Thyroid gland (tissue), 4 donors: ENCODE data around the gene SLC35B2. TPM values are rescaled to one million over a fixed set of nuclear protein-coding genes. Genes with fewer than 3 reads are reported as not detected.

ENCODE experiments used
- DNase-seq, 2 donors: peaks; one replicate each; pipeline ENCODE4 v3.0.0-alpha.2; 2019
- H3K27ac ChIP-seq, 3 donors: fragments of 200-600 bp; sonication (generic); 1 replicate in 2 of 3; 2 replicates in 1 of 3; pipeline ENCODE4 v1.5.1; 2016 to 2019; ENCODE audit warnings: mild to moderate bottlenecking in 1 of 3, moderate library complexity in 1 of 3
- H3K27me3 ChIP-seq: fragments of 200-600 bp; sonication (generic); one replicate; pipeline ENCODE4 v1.5.1; 2019
- H3K36me3 ChIP-seq, 2 donors: fragments of 200-600 bp; sonication (generic); one replicate each; pipeline ENCODE4 v1.5.1; 2016 to 2019
- H3K4me1 ChIP-seq, 2 donors: fragments of 200-600 bp; sonication (generic); one replicate each; pipeline ENCODE4 v1.5.1; 2017 to 2019
- H3K4me3 ChIP-seq, 3 donors: fragments of 200-600 bp; sonication (generic); replicated peaks in 1 of 3; 1 replicate in 2 of 3; 2 replicates in 1 of 3; pipeline ENCODE4 v1.5.1; 2016; ENCODE audit warnings: mild to moderate bottlenecking in 1 of 3
- H3K9me3 ChIP-seq: fragments of 200-600 bp; sonication (generic); one replicate; pipeline ENCODE4 v1.5.1; 2017
- POLR2A ChIP-seq, 2 donors: fragments of 450-650 bp; IDR thresholded peaks; one replicate each; pipeline ENCODE4 v1.6.1; 2017; ENCODE audit warnings: antibody characterized with exemption in 2 of 2, mild to moderate bottlenecking in 2 of 2, moderate library complexity in 1 of 2
- WGBS, 2 donors: methylation state at CpG; one replicate each; pipeline ENCODE4 v1.1.5; 2017; 5-methylcytosine and 5-hydroxymethylcytosine counted together
- intact Hi-C: fragments of 100-400 bp; cut with DNase I; formaldehyde crosslinking; loops from one replicate; pipeline ENCODE4 v1.15.1; 2023
- total RNA-seq, 4 donors: library from RNA; depleted of rRNA; stranded (reverse); fragments of >200 nt; gene quantifications; one replicate each; pipeline ENCODE4 v1.2.3, GENCODE V29; 2016
- TF ChIP-seq, protein P1 (sequence below), 6 experiments: fragments of 200-600 bp in 3 of 6; fragments of 450-650 bp in 3 of 6; sonication (generic) in 3 of 6; IDR thresholded peaks; one replicate each; pipeline ENCODE4 v1.5.1; 2016 to 2019; ENCODE audit warnings: antibody characterized with exemption in 6 of 6, mild to moderate bottlenecking in 2 of 6, inconsistent platforms in 1 of 6, moderate library complexity in 1 of 6

Gene SLC35B2
- total RNA-seq, 4 donors from 2014 or later, result 28.5 to 46.5 (median 41.8) TPM

DNA sequence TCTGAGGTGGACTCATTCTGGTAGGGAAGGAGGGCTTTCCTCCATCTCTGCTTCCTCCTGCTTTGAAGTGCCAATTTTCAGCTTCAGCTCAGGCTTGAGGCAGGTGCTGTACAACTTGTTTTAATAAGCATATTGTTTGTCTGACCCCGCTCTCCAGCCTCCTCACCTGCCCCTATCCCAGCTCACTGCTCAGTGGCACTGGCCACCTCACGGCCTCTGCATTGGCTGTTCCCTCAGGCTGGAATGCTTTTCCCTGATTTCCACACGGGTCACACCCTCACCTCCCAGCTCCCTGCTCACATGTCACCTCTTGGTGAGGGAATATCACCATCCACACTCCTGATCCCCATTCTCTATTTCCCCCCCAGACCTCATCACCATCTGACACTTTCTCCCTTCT is 41.5 kb upstream of the SLC35B2 start:
- H3K27me3 ChIP-seq, result peaks cover 13% of the 10 kb centered on the region
- H3K4me1 ChIP-seq, result peaks cover 6 to 12% of the 10 kb centered on the region in 2 donors
- H3K4me3 ChIP-seq, result no peak overlapping the region
- intact Hi-C loops, result no loop called here
- TF ChIP-seq, protein P1, sequence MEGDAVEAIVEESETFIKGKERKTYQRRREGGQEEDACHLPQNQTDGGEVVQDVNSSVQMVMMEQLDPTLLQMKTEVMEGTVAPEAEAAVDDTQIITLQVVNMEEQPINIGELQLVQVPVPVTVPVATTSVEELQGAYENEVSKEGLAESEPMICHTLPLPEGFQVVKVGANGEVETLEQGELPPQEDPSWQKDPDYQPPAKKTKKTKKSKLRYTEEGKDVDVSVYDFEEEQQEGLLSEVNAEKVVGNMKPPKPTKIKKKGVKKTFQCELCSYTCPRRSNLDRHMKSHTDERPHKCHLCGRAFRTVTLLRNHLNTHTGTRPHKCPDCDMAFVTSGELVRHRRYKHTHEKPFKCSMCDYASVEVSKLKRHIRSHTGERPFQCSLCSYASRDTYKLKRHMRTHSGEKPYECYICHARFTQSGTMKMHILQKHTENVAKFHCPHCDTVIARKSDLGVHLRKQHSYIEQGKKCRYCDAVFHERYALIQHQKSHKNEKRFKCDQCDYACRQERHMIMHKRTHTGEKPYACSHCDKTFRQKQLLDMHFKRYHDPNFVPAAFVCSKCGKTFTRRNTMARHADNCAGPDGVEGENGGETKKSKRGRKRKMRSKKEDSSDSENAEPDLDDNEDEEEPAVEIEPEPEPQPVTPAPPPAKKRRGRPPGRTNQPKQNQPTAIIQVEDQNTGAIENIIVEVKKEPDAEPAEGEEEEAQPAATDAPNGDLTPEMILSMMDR (IDR thresholded peaks at IDR 0.05), result no peak
- no peak for TF ChIP-seq POLR2A (IDR thresholded peaks at IDR 0.05)
- H3K36me3 ChIP-seq, result peaks cover 23 to 29% of the 10 kb centered on the region in 2 donors
- H3K9me3 ChIP-seq, result no peaks in the 10 kb centered on the region
- WGBS, 2 donors, result 83 to 86% methylated on average over 3 of the region's 3 CpGs
- DNase-seq, result no peak
- H3K27ac ChIP-seq, result no peak overlapping the region

DNA sequence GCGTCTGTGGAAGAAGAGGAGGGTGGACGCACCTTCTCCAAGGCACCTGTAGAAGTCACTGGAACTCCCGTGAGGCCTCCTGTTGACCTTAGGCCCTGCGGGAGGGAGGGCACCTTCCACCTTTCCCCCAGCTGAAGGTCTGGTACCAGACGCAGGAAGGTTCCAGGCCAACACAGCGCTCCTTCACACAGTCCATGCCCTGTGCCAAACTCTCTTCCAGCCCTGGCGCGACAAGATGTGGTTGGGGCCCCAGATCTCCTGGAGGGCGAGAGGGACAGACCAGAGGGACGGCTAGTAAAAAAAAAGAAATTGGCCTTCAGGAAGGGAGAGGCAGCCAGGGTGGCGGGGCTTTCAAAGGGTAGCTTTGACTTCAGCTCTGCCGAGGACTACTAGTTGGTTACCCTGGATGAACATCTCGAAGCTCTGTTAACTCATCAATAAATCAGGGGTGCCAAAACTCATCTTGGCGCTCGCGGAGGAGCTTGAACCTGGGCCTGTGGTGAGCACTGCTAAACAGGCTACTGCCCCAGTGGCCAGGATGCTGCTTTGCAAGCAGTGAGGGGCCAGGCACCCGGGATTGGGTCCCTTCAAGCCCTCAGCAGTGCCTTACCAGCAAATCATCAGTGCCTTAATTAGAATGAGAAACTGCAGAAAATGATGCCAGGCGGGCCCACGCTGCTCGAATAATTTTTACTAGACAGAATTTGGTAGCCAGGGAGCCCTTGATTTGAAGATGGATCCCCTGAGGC is 40.9 kb upstream of the SLC35B2 start:
- peaks cover 17 to 23% of the 10 kb centered on the region in 2 donors for H3K36me3 ChIP-seq
- intact Hi-C loops, result no loop called here
- no peaks in the 10 kb centered on the region for H3K9me3 ChIP-seq
- no peak for DNase-seq
- WGBS, 2 donors, result 36 to 39% methylated on average over 20 of the region's 20 CpGs
- H3K27ac ChIP-seq, result no peak overlapping the region
- no peak for TF ChIP-seq POLR2A (IDR thresholded peaks at IDR 0.05)
- TF ChIP-seq, protein P1 (IDR thresholded peaks at IDR 0.05), result no peak
- H3K4me3 ChIP-seq, result no peak overlapping the region
- H3K27me3 ChIP-seq, result peaks cover 17% of the 10 kb centered on the region
- peaks cover 6 to 12% of the 10 kb centered on the region in 2 donors for H3K4me1 ChIP-seq

DNA sequence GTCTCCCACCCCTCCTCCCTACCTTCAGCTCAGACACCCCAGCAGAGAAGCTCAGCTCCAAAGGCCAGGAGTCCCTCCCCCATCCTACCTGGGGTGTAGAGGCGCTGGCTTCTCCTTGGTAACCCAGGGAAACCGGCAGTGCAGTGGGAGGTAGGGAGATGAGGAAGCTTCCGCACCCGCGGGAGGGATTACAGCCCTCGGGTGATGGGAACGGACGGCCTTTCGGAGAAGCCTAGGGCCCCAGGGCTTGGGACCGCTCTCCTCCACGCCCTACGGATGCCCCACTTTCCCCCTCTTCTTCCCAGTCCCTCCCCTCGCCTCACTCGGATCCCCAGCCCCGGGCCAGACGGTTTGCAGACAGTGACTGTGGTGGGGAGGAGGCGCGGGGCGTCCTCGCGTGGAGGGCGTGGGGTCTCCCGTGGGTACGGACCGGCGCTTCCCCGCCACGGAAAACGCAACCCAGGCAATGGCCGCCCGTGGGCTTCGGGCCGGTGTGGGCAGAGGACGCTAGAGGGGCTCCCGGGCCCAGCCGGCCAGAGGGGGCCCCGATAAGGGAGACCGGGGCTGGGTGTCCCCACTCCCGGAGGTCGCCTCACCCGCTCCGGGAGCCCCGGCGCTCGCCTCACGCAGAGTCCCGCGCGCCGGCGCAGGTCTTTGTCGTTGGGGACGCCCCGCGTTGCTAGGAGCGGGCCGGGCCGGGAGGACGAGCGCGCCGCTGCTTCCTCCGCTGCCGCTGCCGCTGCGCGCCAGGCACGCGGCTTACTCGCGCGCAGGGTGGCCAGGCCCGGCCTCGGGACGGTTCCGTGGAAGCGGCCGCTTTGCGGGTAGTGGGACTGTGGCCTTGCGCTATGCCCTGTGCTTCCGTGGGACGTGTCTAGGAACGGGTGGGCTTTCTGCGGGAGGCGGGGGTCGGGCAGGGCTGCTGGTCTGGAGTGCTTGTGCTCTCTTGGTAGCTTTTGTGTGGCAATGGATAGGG is 40.0 kb upstream of the SLC35B2 start:
- Histone ChIP-seq H3K36me3 (peaks cover 11 to 16% of the 10 kb centered on the region in 2 donors), H3K4me1 (peaks cover 6 to 12% of the 10 kb centered on the region in 2 donors), H3K27me3 (peaks cover 17% of the 10 kb centered on the region), H3K9me3 (no peaks in the 10 kb centered on the region), H3K4me3 (peak overlapping the region in 1 of 3 donors; percentile 10), H3K27ac (no peak overlapping the region)
- DNase-seq, result peak in 1 of 2 donors; percentile 17
- intact Hi-C loops, result no loop called here
- WGBS, 2 donors, result 2 to 4% methylated on average over 10 to 39 of the region's 86 CpGs
- TF ChIP-seq POLR2A (IDR thresholded peaks at IDR 0.05), result no peak
- TF ChIP-seq, protein P1 (IDR thresholded peaks at IDR 0.05), result no peak

DNA sequence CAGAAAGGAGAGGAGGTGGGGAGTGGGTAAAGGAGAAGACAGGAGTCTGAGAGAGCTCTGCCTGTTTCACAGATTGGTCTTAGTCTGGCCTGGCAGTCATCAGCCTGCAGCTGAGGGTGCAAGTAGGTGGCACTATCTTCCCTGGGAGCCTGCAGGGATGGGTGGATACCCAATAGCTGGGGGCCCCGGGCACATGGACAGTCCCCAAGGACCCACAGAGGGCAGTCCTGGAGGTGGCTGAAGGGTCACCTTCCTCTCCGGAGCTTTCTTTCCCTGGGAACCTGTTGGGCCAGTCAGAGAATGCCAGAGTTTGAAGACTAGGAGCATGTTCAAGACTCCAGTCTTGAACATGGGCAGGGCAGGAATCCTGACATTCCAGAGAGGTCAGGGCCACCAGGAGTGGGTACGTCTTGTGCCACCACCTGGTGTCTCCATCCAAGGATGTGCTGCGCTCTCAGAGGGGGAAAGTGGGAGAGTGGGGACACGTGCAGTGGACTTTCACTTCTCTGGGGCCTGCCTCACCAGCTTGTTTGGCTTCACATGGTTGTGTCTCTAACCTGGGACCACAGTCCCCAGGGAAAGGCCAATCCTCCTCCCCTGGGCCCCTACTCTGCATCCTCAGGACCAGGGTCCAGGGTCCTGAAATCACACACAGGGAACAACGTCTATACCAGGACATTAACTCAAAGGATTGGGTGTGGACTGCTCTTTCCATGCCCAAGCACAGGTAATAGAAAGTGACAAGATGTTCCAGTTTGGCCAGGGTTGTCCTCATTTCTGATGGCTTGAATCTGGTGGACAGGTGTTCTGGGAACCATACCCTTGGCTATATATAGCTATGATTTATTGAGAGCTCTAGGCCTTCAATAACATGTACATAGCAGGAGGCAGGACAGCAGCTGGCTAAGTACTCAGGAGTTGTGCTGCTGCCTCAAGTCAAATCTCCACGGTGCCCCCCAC is 37.8 kb upstream of the SLC35B2 start:
- Histone ChIP-seq H3K4me1 (peaks cover 6 to 12% of the 10 kb centered on the region in 2 donors), H3K27me3 (peaks cover 17% of the 10 kb centered on the region), H3K9me3 (no peaks in the 10 kb centered on the region), H3K36me3 (peaks cover 0 to under 1% of the 10 kb centered on the region in 2 donors), H3K4me3 (no peak overlapping the region), H3K27ac (no peak overlapping the region)
- 64 to 67% methylated on average over 6 to 7 of the region's 7 CpGs for WGBS, 2 donors
- no peak for DNase-seq
- intact Hi-C loops, result no loop called here
- no peak for TF ChIP-seq POLR2A (IDR thresholded peaks at IDR 0.05)
- TF ChIP-seq, protein P1 (IDR thresholded peaks at IDR 0.05), result no peak
